Stimulated activated naive B cell treated with anti-CD40 and anti-IgM and Interleukin-4, amounts not matched to agents 10 μg/mL and 1 μg/mL and 100 μg/mL, for 72 hours (primary cell): ENCODE measurements around the gene IFNA17.
"Not testable (repeated sequence)": the region's sequence is repeated elsewhere in the genome, so short reads cannot be mapped to it uniquely, and the experiment has no call there.

ENCODE experiments used
- ATAC-seq, 2 donors: fragments of 150-1000 bp; cut with Tn5 transposase; replicated peaks; 2 replicates each; pipeline ENCODE4 v1.10.0; 2021; ENCODE audit warnings: moderate library complexity in 1 of 2
- DNase-seq: peaks from one replicate; pipeline ENCODE4 v3.0.0; 2021
- H3K27ac Mint-ChIP-seq: one replicate; pipeline ENCODE4 v1.8.0; 2022; ENCODE audit warnings: mild to moderate bottlenecking, mixed read lengths
- H3K27me3 Mint-ChIP-seq, 2 donors: one replicate each; pipeline ENCODE4 v1.8.0; 2022; ENCODE audit warnings: mixed read lengths in 2 of 2
- H3K36me3 Mint-ChIP-seq, 2 donors: one replicate each; pipeline ENCODE4 v1.8.0; 2022; ENCODE audit warnings: mixed read lengths in 2 of 2, mild to moderate bottlenecking in 1 of 2
- H3K4me1 Mint-ChIP-seq, 2 donors: one replicate each; pipeline ENCODE4 v1.8.0; 2022; ENCODE audit warnings: mixed read lengths in 2 of 2, mild to moderate bottlenecking in 1 of 2
- H3K4me3 Mint-ChIP-seq, 2 donors: one replicate each; pipeline ENCODE4 v1.8.0; 2022; ENCODE audit warnings: mild to moderate bottlenecking in 2 of 2, mixed read lengths in 2 of 2, moderate library complexity in 1 of 2
- H3K9me3 Mint-ChIP-seq, 2 donors: one replicate each; pipeline ENCODE4 v1.8.0; 2022; ENCODE audit warnings: mixed read lengths in 2 of 2, mild to moderate bottlenecking in 1 of 2

Gene IFNA17

DNA sequence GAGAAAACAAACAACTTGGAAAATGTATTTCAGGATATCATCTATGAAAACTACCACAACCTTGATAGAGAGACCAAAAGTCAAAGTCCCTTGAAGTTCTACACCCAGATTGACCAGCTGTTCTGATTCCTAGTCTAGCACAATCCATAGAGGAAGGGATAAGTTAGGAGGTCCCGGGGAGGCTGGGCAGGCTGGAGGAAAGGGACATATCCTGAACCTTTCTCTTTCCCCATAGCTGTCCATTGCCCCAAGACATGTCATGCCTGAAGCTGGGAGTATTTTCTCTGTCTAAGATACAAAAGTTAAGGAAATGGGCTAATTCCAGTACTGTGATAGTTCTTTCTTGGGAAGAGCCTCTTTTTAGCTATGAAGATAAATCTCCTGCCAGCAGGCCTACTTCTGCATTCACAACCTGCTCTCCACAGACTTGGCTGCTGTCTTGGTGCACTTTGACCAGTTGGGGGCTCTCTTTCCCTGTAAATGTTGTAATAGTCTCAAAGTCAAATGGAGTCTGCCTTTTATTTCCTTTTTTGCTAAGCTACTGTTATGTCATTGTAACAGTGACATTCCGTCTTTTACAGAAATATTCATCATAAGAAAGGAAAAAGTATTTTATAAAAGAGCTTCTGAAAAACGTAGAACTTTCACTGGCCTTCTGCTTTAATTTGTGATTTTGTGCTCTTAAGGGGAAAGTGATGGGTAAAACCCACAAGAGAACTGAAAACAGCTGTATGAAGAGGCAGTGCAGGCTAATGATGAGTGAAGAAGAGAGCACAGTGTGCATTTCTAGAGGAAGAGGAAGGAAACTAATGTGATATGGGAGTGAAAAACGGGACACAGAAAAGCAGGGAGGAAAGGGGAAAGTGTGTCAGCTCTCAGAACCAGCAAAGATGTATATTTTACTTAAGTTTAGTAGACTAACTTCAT, 44.9 kb downstream of the IFNA17 start:
- peak; percentile 94 to 96 for ATAC-seq
- H3K4me3 Mint-ChIP-seq, result not testable (repeated sequence)

More for the DNA sequence above, 44.9 kb downstream of the IFNA17 start:
- peaks cover 7 to 21% of the 10 kb centered on the region in 2 donors for H3K4me1 Mint-ChIP-seq
- not testable (repeated sequence) for H3K36me3 Mint-ChIP-seq, H3K9me3 Mint-ChIP-seq, H3K27ac Mint-ChIP-seq, H3K27me3 Mint-ChIP-seq
- peak; percentile 23 for DNase-seq
